ENCODE data around the gene MANF.

The MANF gene

DNA sequence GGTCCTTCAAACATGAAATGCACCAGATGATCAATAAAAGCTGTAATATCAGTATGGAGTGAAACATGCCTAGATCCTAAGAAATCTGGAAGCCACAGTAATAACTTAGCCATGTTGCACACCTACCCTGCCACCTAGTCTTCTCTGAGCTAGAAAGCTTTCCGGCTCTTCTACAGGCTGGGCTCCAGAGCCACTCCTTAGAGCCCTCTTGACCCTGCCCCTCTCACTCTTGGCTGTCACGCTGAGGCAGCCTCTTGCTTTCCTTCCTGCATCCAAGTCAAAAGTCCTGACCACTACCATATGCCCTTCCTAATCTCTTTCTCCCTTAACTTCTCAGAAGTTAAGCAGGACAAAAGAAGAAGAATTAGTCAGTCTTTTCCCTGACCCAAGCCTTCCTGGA is 23.7 kb downstream of the MANF start:
- TF ChIP-seq, protein P1, sequence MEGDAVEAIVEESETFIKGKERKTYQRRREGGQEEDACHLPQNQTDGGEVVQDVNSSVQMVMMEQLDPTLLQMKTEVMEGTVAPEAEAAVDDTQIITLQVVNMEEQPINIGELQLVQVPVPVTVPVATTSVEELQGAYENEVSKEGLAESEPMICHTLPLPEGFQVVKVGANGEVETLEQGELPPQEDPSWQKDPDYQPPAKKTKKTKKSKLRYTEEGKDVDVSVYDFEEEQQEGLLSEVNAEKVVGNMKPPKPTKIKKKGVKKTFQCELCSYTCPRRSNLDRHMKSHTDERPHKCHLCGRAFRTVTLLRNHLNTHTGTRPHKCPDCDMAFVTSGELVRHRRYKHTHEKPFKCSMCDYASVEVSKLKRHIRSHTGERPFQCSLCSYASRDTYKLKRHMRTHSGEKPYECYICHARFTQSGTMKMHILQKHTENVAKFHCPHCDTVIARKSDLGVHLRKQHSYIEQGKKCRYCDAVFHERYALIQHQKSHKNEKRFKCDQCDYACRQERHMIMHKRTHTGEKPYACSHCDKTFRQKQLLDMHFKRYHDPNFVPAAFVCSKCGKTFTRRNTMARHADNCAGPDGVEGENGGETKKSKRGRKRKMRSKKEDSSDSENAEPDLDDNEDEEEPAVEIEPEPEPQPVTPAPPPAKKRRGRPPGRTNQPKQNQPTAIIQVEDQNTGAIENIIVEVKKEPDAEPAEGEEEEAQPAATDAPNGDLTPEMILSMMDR (IDR thresholded peaks at IDR 0.05; ENCODE audit: low read depth, low read length, missing control alignments) = no peak
- no peak for DNase-seq (ENCODE audit: low read depth)
- in situ Hi-C loops (cut with HindIII; ENCODE audit: low sequenced_read_pairs) = loop anchor here (5.0 kb wide), 1 partner anchor 58 kb away; no protein-coding TSS in a partner anchor

DNA sequence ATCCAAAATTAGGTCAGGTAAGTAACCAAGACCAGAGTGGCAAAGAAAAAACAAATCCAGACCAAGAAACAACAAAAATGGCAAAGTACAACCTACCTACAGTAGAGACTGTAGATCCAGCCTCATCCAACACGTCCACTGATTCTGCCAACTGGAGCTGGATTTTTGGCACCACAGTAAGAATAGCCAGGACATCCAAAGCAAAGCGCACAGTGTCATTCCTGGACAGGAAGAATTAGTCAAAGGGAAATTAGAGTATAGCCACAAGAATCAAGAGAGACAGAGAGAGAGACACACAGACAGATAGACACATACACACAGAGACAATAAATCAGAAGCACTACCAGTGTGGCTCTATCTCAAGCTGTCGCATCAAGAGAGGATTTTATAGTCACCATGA is 37.1 kb downstream of the MANF start:
- no peak overlapping the region for H3K4me3 ChIP-seq (ENCODE audit: low read depth, low read length)
- in situ Hi-C loops (cut with HindIII; ENCODE audit: low sequenced_read_pairs) = no loop called here
- no peak for DNase-seq (ENCODE audit: low read depth)
- TF ChIP-seq, protein P1 (IDR thresholded peaks at IDR 0.05; ENCODE audit: low read depth, low read length, missing control alignments) = no peak

More for the DNA sequence above, 23.7 kb downstream of the MANF start:
- no peak overlapping the region for H3K4me3 ChIP-seq (ENCODE audit: low read depth, low read length)

DNA sequence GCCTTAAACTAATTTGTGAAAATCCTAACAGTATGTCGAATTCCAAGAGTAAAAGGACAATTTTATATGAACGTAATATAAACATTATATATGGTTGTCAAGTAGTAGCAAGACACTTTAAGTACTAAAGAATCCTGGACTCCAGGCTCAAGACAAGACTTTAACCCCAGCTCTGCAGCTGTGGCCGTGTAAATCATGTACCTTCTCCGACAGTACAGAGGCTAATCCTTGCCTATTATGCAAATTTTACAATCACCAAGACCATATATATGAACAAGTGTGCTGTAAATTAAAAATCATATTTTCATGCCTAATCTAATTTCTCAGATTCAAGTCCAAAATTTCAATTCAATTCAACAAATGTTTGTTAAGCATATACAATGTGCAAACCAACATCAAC is 41.8 kb downstream of the MANF start:
- in situ Hi-C loops (cut with HindIII; ENCODE audit: low sequenced_read_pairs) = no loop called here
- DNase-seq (ENCODE audit: low read depth) = no peak
- no peak overlapping the region for H3K4me3 ChIP-seq (ENCODE audit: low read depth, low read length)
- TF ChIP-seq, protein P1 (IDR thresholded peaks at IDR 0.05; ENCODE audit: low read depth, low read length, missing control alignments) = no peak

DNA sequence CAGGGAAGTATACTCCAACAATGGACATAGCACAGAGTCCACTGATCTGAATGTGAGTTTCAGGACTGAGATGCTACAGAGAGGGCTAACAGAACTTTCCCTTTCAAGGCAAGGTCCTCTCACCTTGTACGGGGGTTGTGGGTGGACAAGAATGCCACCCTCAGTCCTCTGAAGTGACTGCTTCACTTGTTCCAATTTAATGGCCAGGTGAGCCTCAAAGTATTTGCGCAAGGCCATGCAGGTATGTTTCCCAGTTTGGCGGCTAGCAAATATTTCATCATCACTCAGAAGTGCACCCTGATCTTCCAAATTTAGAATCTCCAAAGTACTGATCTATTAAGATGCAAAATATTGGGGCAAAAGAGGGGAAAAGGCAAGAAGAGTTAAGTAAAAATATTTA is 44.0 kb downstream of the MANF start:
- in situ Hi-C loops (cut with HindIII; ENCODE audit: low sequenced_read_pairs) = no loop called here
- DNase-seq (ENCODE audit: low read depth) = no peak
- TF ChIP-seq, protein P1 (IDR thresholded peaks at IDR 0.05; ENCODE audit: low read depth, low read length, missing control alignments) = no peak
- no peak overlapping the region for H3K4me3 ChIP-seq (ENCODE audit: low read depth, low read length)

DNA sequence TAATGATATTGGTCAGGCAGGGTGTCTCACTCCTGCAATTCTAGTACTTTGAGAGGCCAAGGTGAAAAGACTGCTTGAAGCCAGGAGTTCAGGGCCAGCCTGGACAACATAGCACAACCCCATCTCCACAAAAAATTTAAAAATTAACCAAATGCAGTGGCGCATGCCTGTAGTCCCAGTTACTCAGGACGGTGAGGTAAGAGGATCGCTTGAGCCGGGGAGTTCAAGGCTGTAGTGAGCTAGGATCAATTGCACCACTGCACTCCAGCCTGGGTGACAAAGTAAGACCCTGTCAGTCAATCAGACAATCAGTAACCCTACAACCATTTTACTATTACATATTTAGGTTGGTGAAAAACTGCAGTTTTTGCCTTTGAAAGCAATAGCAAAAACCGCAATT is 49.0 kb downstream of the MANF start:
- in situ Hi-C loops (cut with HindIII; ENCODE audit: low sequenced_read_pairs) = no loop called here
- TF ChIP-seq, protein P1 (IDR thresholded peaks at IDR 0.05; ENCODE audit: low read depth, low read length, missing control alignments) = no peak
- H3K4me3 ChIP-seq (ENCODE audit: low read depth, low read length) = no peak overlapping the region
- DNase-seq (ENCODE audit: low read depth) = no peak

DNA sequence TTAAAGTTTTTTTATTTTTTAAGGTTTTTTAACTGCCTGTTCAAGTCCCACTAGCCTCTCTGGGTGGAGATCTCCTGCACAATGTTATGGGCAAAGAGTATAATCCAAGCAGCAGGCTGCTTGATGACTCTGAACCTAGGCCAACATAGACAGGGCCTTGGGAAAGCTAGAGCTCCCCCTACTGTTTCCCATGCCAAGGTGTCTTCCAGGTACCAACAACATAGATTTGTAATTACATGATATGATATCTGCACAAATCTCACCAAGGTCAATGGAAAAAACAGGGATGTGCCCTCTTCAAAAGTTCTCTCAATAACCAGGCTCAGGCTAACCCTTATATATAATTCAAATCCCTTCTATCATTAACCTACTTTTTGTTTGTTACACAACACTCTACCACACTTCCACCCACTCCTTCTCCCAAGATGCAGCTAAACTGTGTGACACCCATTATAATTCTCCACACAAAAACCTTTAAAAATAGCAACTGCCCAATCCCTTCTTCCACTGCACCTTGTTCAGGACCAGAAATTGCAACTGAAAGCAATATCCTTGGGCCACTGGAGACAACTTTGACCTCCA is 49.7 kb downstream of the MANF start:
- TF ChIP-seq, protein P1 (IDR thresholded peaks at IDR 0.05; ENCODE audit: low read depth, low read length, missing control alignments) = peak; percentile 82
- H3K4me3 ChIP-seq (ENCODE audit: low read depth, low read length) = no peak overlapping the region
- DNase-seq (ENCODE audit: low read depth) = peak; percentile 31
- in situ Hi-C loops (cut with HindIII; ENCODE audit: low sequenced_read_pairs) = no loop called here
